GM18858 (cell line): Measurements from ENCODE around the gene OR4F6.

Experiments used
- ATAC-seq: cut with Tn5 transposase; IDR thresholded peaks from one replicate; pipeline ENCODE4 v1.9.1; 2021; ENCODE audit not compliant: unreplicated experiment

Gene OR4F6

GRCh38 chr15:101804375-101804774 is 1.1 kb downstream of the OR4F6 start:
- ATAC-seq, result no peak

- ATAC-seq, result no peak
Measured at GRCh38 chr15:101804941-101805340, 1.6 kb downstream of the OR4F6 start.

DNA sequence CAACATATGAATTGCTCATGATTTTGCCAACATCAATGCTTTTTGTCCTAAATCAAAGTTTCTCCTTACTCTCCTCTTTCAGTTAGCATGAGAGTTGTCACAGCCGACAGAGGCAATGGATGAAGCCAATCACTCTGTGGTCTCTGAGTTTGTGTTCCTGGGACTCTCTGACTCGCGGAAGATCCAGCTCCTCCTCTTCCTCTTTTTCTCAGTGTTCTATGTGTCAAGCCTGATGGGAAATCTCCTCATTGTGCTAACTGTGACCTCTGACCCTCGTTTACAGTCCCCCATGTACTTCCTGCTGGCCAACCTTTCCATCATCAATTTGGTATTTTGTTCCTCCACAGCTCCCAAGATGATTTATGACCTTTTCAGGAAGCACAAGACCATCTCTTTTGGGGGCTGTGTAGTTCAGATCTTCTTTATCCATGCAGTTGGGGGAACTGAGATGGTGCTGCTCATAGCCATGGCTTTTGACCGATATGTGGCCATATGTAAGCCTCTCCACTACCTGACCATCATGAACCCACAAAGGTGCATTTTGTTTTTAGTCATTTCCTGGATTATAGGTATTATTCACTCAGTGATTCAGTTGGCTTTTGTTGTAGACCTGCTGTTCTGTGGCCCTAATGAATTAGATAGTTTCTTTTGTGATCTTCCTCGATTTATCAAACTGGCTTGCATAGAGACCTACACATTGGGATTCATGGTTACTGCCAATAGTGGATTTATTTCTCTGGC is 2.5 kb downstream of the OR4F6 start:
- ATAC-seq, result no peak

DNA sequence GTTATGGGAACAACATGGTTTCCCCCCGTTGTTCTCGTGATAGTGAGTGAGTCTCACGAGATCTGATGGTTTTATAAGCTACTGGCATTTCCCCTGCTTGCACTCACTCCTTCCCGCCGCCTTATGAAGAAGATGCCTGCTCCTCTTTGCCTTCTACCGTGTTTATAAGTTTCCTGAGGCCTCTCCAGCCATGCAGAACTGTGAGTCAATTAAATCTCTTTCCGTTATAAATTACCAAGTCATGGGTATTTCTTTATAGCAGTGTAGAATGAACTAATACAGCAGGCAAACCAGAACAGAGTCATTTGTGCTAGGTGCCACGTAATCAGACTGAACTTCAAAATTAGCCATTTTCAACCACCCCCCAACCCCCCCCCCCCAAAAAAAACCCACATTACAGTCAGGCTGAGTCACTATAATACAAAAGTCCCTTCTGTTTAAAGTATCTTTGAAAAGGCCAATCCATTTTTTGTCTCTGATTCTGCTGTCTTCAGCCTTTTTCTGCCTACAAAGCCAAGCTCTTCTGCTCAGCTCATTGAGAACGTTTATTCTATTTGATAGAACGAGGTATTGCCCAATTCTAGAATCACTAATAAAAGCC is 4.1 kb downstream of the OR4F6 start:
- no peak for ATAC-seq

- no peak for ATAC-seq
Measured at GRCh38 chr15:101808201-101808600, 4.9 kb downstream of the OR4F6 start.

GRCh38 chr15:101810456-101810855 is 7.1 kb downstream of the OR4F6 start:
- ATAC-seq, result no peak

DNA sequence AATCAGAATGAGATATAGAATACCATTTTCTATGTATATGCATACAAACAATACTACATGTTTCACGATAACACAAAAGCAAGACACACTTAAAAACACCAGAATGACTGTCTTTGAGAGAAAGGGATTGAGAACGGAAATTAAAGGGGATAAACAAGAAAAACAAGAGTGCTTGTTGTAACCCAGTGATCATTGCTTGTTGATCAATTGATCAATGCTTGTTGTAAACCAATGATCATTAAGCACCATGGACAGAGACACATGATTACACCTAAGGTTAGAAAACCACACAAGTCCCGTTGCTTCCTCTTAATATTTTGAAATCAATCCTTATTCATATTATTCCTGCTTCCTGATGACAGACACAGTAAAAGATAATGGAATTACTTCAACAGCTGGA is 7.6 kb downstream of the OR4F6 start:
- no peak for ATAC-seq

DNA sequence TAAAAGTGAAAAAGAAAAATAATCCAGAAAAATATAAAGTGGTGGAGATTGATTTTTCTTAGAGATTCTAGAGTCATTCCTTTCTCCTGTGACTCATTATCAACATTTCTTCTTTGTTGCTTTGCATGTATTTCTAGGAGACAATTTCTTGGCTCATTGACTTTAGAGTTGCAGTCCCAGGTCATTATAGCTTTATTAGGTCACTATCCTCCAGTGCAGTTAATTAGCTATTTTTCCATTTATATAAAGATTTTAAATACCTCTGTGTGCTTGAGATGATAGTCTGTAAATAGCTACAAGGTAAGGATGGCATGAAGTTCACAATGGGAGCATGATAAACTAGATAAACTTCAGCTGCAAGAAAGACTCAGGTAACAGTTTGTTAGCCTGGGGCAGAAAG is 8.6 kb downstream of the OR4F6 start, which contains the start of gene OR4F15:
Gene OR4F15, plus strand, starts transcription at position 301 of the 400 bp plus-strand sequence. CDS start 5,985 bp downstream, outside the sequence.
- ATAC-seq, result no peak

DNA sequence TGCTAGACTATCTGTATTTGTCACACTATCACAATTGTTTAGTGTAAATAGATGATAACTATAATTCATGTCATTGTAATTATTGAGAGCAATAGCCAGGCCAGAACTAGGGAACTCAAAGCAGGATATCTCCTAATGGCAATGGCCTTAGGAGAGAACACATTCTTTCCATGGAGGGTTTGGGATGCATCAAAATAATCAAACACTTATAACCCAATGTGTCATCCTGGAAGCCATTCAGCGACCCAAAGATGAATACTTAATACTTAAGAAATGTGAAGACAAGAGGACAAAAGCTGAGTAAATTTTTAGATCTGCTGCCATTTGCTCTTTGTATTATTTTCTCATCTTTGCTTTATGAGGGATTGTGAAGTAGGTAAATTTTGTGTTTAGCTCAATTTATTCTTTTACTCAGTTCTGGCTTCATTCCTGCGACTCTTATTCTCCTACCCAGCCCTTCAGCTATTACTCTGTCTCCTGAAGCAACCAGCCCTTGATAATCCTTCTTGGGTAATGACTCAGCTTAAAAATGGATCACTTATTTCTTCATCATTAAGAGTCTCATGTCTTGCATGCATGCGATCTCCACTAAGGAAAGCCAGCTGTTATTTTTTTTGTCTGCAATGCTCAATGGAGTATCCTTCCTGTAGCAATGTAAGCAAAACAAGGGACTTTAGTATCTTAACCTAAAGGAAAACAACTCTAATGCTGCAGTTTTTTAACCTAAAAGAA is 10.7 kb downstream of the OR4F6 start:
- no peak for ATAC-seq

DNA sequence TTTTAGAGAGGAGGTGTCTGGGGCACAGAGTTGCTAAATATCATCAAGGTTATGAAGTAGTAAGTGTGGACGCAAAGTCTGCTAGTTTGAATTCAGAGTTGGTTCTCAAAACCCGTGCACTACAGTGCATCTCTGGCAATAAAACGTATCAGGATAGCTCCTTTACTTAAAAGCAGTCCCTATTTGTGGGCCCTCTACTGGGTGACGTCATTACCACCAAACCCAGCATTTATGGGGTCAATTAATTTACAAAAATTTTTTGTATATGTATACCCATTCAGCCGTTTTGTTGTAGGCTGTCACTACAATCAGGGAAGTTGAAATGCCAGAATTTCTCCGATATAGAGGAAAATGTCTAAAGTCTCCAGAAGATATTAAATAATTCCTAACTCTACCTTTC is 17.5 kb downstream of the OR4F6 start:
- no peak for ATAC-seq

DNA sequence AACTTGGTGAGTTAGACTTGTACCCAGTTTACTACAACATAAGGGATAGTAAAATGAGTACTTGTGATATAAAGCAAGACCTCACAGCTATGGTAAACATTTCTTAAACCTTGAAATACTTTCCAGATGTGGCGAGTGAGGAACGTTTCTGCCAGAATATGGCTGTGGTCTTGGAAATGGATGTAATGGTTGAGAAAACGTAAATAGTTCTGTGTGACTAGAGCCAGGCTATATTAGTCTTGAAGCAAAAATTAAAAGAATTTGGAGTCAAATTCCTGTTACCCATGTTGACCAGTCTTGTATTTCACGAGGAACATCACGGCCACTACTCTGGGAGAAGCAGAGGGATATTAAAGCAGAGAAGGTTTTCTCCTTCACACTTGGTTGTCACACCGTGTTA is 23.9 kb downstream of the OR4F6 start:
- ATAC-seq, result no peak

DNA sequence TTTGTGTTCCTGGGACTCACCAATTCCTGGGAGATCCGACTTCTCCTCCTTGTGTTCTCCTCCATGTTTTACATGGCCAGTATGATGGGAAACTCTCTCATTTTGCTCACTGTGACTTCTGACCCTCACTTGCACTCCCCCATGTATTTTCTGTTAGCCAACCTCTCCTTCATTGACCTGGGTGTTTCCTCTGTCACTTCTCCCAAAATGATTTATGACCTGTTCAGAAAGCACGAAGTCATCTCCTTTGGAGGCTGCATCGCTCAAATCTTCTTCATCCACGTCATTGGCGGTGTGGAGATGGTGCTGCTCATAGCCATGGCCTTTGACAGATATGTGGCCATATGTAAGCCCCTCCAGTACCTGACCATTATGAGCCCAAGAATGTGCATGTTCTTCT is 25.5 kb downstream of the OR4F6 start:
- ATAC-seq, result no peak

DNA sequence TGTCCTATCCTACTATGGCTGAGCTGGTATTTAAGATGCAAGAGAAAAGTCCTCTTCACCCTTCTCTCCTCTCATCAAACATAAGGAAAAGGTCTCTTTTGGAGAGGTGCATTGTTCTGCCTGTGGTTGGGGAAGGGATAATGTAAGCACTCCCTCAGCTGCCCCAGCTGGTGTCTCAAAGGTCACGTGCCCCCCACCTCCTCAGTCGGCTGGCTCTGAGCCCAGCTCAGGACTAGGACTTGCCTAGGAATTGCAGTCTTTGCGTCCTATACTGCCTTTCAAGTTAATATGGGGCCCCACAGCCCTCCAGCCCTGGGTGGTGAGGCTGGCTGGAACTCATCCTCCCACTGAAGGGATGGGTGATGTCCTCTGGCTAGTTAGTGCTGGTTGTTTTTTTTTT is 38.3 kb downstream of the OR4F6 start:
- no peak for ATAC-seq

DNA sequence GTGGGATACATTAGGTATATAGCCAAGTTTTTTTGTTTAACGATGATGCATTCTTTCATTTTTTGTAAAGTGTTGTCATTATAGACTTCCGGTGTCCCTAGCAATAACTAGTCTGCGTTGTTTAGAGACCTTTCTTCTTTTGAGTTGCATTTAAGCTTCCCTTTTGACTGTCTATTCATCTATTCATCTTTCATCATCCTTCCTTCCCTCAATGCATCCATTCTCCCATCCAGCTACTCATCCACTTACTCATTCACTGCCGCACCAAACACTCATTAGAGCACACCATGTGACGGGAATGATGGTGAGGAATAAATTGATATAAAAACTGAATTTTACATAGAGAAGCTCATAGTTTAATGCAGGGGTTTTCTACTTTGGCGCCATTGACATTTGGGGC is 41.6 kb downstream of the OR4F6 start:
- no peak for ATAC-seq

GRCh38 chr15:101852356-101852755 is 49.0 kb downstream of the OR4F6 start:
- ATAC-seq, result no peak
